ENCODE data around the gene CTDSP1. TPM values are rescaled to one million over a fixed set of nuclear protein-coding genes. Genes with fewer than 3 reads are reported as not detected.

CTDSP1 gene
- polyA plus RNA-seq, 1 donor from 2014 or later: 0.97 TPM

- TF ChIP-seq EZH2 (IDR thresholded peaks at IDR 0.05; ENCODE audit: borderline replicate concordance, insufficient read depth, low read length, poor library complexity, severe bottlenecking): no peak
- TF ChIP-seq RAD21 (conservative IDR thresholded peaks at IDR 0.05): no peak
- TF ChIP-seq TAF1 (IDR thresholded peaks at IDR 0.05; ENCODE audit: low read depth): no peak
- TF ChIP-seq REST (IDR thresholded peaks at IDR 0.05; ENCODE audit: borderline replicate concordance): no peak
- no peak for TF ChIP-seq EP300 (conservative IDR thresholded peaks at IDR 0.05; ENCODE audit: poor library complexity, severe bottlenecking)
- no peak for TF ChIP-seq POLR2AphosphoS5 (IDR thresholded peaks at IDR 0.05)
- TF ChIP-seq SMC3 (conservative IDR thresholded peaks at IDR 0.05; ENCODE audit: poor library complexity): no peak
- TF ChIP-seq MXI1 (conservative IDR thresholded peaks at IDR 0.05; ENCODE audit: poor library complexity, severe bottlenecking): no peak
- no peak for TF ChIP-seq CTCF (IDR thresholded peaks at IDR 0.05; ENCODE audit: poor library complexity, severe bottlenecking)
- H3F3A ChIP-seq (ENCODE audit: insufficient read depth, low read length, poor library complexity, severe bottlenecking): no peaks in the 10 kb centered on the region
- no peak overlapping the region for H3K4me3 ChIP-seq (ENCODE audit: low read length)
- no peaks in the 10 kb centered on the region for H4K20me1 ChIP-seq (ENCODE audit: insufficient read depth)
- H3K9me2 ChIP-seq (ENCODE audit: insufficient read depth, low read length): no peaks in the 10 kb centered on the region
- H3K9ac ChIP-seq (ENCODE audit: low read length): no peak overlapping the region
- H3K27ac ChIP-seq (ENCODE audit: low read length): no peak overlapping the region
- no peak overlapping the region for H3K4me2 ChIP-seq (ENCODE audit: low read length)
- H2AFZ ChIP-seq (ENCODE audit: low read depth, low read length): no peak overlapping the region
- H3K79me2 ChIP-seq (replicated peaks; ENCODE audit: insufficient read depth, low read length): no peaks in the 10 kb centered on the region
- no peaks in the 10 kb centered on the region for H3K9me3 ChIP-seq (ENCODE audit: low read length)
- no peaks in the 10 kb centered on the region for H3K27me3 ChIP-seq (ENCODE audit: insufficient read depth, low read depth, low read length)
- H3K36me3 ChIP-seq (ENCODE audit: insufficient read depth, low read length): no peaks in the 10 kb centered on the region
Measured at GRCh38 chr2:218437969-218438368, 38.3 kb downstream of the CTDSP1 start.

- Histone ChIP-seq H3K9ac (ENCODE audit: low read length) (no peak overlapping the region), H3K27ac (ENCODE audit: low read length) (no peak overlapping the region), H3K36me3 (ENCODE audit: insufficient read depth, low read length) (no peaks in the 10 kb centered on the region), H3F3A (ENCODE audit: insufficient read depth, low read length, poor library complexity, severe bottlenecking) (no peaks in the 10 kb centered on the region), H3K4me2 (ENCODE audit: low read length) (no peak overlapping the region), H3K79me2 (replicated peaks; ENCODE audit: insufficient read depth, low read length) (no peaks in the 10 kb centered on the region), H3K9me2 (ENCODE audit: insufficient read depth, low read length) (no peaks in the 10 kb centered on the region), H4K20me1 (ENCODE audit: insufficient read depth) (no peaks in the 10 kb centered on the region), H3K4me3 (ENCODE audit: low read length) (no peak overlapping the region), H3K9me3 (ENCODE audit: low read length) (no peaks in the 10 kb centered on the region), H2AFZ (ENCODE audit: low read depth, low read length) (no peak overlapping the region), H3K27me3 (ENCODE audit: insufficient read depth, low read depth, low read length) (no peaks in the 10 kb centered on the region)
- TF ChIP-seq MXI1 (conservative IDR thresholded peaks at IDR 0.05; ENCODE audit: poor library complexity, severe bottlenecking): no peak
- TF ChIP-seq POLR2AphosphoS5 (IDR thresholded peaks at IDR 0.05): no peak
- no peak for TF ChIP-seq SMC3 (conservative IDR thresholded peaks at IDR 0.05; ENCODE audit: poor library complexity)
- no peak for TF ChIP-seq RAD21 (conservative IDR thresholded peaks at IDR 0.05)
- TF ChIP-seq REST (IDR thresholded peaks at IDR 0.05; ENCODE audit: borderline replicate concordance): no peak
- TF ChIP-seq EZH2 (IDR thresholded peaks at IDR 0.05; ENCODE audit: borderline replicate concordance, insufficient read depth, low read length, poor library complexity, severe bottlenecking): no peak
- no peak for TF ChIP-seq CTCF (IDR thresholded peaks at IDR 0.05; ENCODE audit: poor library complexity, severe bottlenecking)
- TF ChIP-seq TAF1 (IDR thresholded peaks at IDR 0.05; ENCODE audit: low read depth): no peak
- TF ChIP-seq EP300 (conservative IDR thresholded peaks at IDR 0.05; ENCODE audit: poor library complexity, severe bottlenecking): no peak
Measured at GRCh38 chr2:218438596-218438995, 38.9 kb downstream of the CTDSP1 start.
